Stimulated activated CD4-positive, alpha-beta T cell treated with anti-CD3 and anti-CD28 coated beads, Interleukin-4, amount 100 ng/mL, for 1 hour (primary cell): ENCODE measurements around the gene PGBD5.

Experiments used
- DNase-seq: peaks from one replicate; pipeline ENCODE4 v3.0.0-alpha.2; 2020

PGBD5 gene

GRCh38 chr1:230371923-230372703, 54.0 kb downstream of the PGBD5 start:
- no peak for DNase-seq

- no peak for DNase-seq
Observed at GRCh38 chr1:230370109-230370508, 56.0 kb downstream of the PGBD5 start.

- DNase-seq = no peak
Observed at GRCh38 chr1:230368871-230369270, 57.3 kb downstream of the PGBD5 start.

- no peak for DNase-seq
Observed at GRCh38 chr1:230368363-230368762, 57.8 kb downstream of the PGBD5 start.

GRCh38 chr1:230366504-230366915, 59.6 kb downstream of the PGBD5 start:
- no peak for DNase-seq

GRCh38 chr1:230365723-230366307, 60.3 kb downstream of the PGBD5 start:
- DNase-seq = no peak

GRCh38 chr1:230362949-230363348, 63.2 kb downstream of the PGBD5 start:
- DNase-seq = no peak

GRCh38 chr1:230361941-230362340, 64.2 kb downstream of the PGBD5 start:
- no peak for DNase-seq

GRCh38 chr1:230359992-230360668, 66.0 kb downstream of the PGBD5 start:
- no peak for DNase-seq

- DNase-seq = no peak
Observed at GRCh38 chr1:230356869-230357794, 69.0 kb downstream of the PGBD5 start.

GRCh38 chr1:230356190-230356589, 69.9 kb downstream of the PGBD5 start:
- no peak for DNase-seq

- no peak for DNase-seq
Observed at GRCh38 chr1:230355594-230355993, 70.5 kb downstream of the PGBD5 start.

- DNase-seq = no peak
Observed at GRCh38 chr1:230355128-230355527, 71.0 kb downstream of the PGBD5 start.

GRCh38 chr1:230354005-230354404, 72.1 kb downstream of the PGBD5 start:
- DNase-seq = no peak

- no peak for DNase-seq
Observed at GRCh38 chr1:230352537-230352936, 73.6 kb downstream of the PGBD5 start.

- no peak for DNase-seq
Observed at GRCh38 chr1:230351983-230352382, 74.1 kb downstream of the PGBD5 start.

GRCh38 chr1:230351514-230351913, 74.6 kb downstream of the PGBD5 start:
- no peak for DNase-seq

GRCh38 chr1:230350208-230350921, 75.8 kb downstream of the PGBD5 start:
- no peak for DNase-seq

GRCh38 chr1:230349020-230349393, 77.1 kb downstream of the PGBD5 start:
- no peak for DNase-seq

- no peak for DNase-seq
Observed at GRCh38 chr1:230348386-230349019, 77.6 kb downstream of the PGBD5 start.

- no peak for DNase-seq
Observed at GRCh38 chr1:230347896-230348295, 78.2 kb downstream of the PGBD5 start.
